Endothelial cell of umbilical vein (primary cell): Measurements from ENCODE around the gene TSPAN13. TPM values are rescaled to one million over a fixed set of nuclear protein-coding genes. Genes with fewer than 3 reads are reported as not detected.

Experiments used
- BruUV-seq: library from RNA; stranded (reverse); fragments of 400-500 nt; replicated peaks from 2 replicates; lab custom pipeline; 2021; lab: Mats Ljungman, UMichigan
- CTCF ChIA-PET: fragments of 300-600, 350-600 bp; sonication (Branson Sonifier 250); formaldehyde crosslinking; loops from one replicate; lab custom pipeline; 2021; ENCODE audit warnings: antibody characterized with exemption, inconsistent platforms; lab: Charles Lee
- POLR2A ChIA-PET: fragments of 300-600, 350-600 bp; sonication (Branson Sonifier 250); formaldehyde crosslinking; loops from one replicate; lab custom pipeline; 2021; ENCODE audit warnings: antibody characterized with exemption, inconsistent platforms; lab: Charles Lee
- DNase-seq: peaks from one replicate; pipeline ENCODE4 v3.0.0-alpha.2; 2011; ENCODE audit warnings: low read depth, low spot score
- FAIRE-seq: peaks from 2 replicates; lab custom pipeline; 2011; peaks lifted over from hg19 to GRCh38; lab: Jason Lieb, UNC
- H2AFZ ChIP-seq: 2 replicates; pipeline ENCODE4 v1.6.0; 2012; ENCODE audit warnings: low read depth, low read length, control low read depth, inconsistent platforms
- H3K27ac ChIP-seq: 2 replicates; pipeline ENCODE4 v1.5.1; 2011; ENCODE audit warnings: low read depth, mild to moderate bottlenecking, control low read depth, low read length, moderate library complexity; ENCODE audit not compliant: insufficient read depth
- H3K27me3 ChIP-seq, 2 experiments: 2 replicates each; pipeline versions ENCODE4 v1.6.0 to v1.6.1; 2011; ENCODE audit warnings: low read length in 2 of 2, mixed read lengths in 1 of 2; ENCODE audit not compliant: control insufficient read depth in 2 of 2, insufficient read depth in 2 of 2
- H3K36me3 ChIP-seq, 2 experiments: 2 replicates in 1 of 2; 3 replicates in 1 of 2; pipeline ENCODE4 v1.5.1; 2011; ENCODE audit warnings: low read length in 2 of 2, mild to moderate bottlenecking in 1 of 2, moderate library complexity in 1 of 2; ENCODE audit not compliant: control insufficient read depth in 2 of 2, insufficient read depth in 2 of 2; ENCODE audit errors: extremely low read depth in 1 of 2
- H3K4me1 ChIP-seq: 3 replicates; pipeline ENCODE4 v1.5.1; 2011; ENCODE audit warnings: mild to moderate bottlenecking, low read length; ENCODE audit not compliant: control insufficient read depth, insufficient read depth; ENCODE audit errors: extremely low read depth
- H3K4me2 ChIP-seq: 2 replicates; pipeline ENCODE4 v1.6.1; 2011; ENCODE audit warnings: low read length, control low read depth, mixed read lengths; ENCODE audit not compliant: insufficient read depth
- H3K4me3 ChIP-seq, 3 experiments: fragments of 200-600 bp in 1 of 3; sonication (generic), shearing (Covaris generic) in 1 of 3; replicated peaks in 1 of 3; 2 replicates each; pipeline ENCODE4 v1.5.1; 2011 to 2016; ENCODE audit warnings: control low read depth in 3 of 3, low read length in 3 of 3, mild to moderate bottlenecking in 2 of 3, inconsistent platforms in 1 of 3, low read depth in 1 of 3, moderate library complexity in 1 of 3; ENCODE audit not compliant: insufficient read depth in 1 of 3
- H3K79me2 ChIP-seq: 2 replicates; pipeline ENCODE4 v1.6.0; 2012; ENCODE audit warnings: low read length, inconsistent platforms; ENCODE audit not compliant: control insufficient read depth, insufficient read depth
- H3K9ac ChIP-seq: replicated peaks from 2 replicates; pipeline ENCODE3; 2011; ENCODE audit warnings: low read length, control low read depth; ENCODE audit not compliant: insufficient read depth; ENCODE audit errors: extremely low read depth
- H3K9me1 ChIP-seq: replicated peaks from 3 replicates; pipeline ENCODE4 v1.6.0; 2011; ENCODE audit warnings: mild to moderate bottlenecking, low read length; ENCODE audit not compliant: control insufficient read depth, insufficient read depth; ENCODE audit errors: extremely low read depth
- H3K9me3 ChIP-seq: replicated peaks from 2 replicates; pipeline ENCODE4 v1.5.1; 2012; ENCODE audit warnings: low read length, inconsistent platforms; ENCODE audit not compliant: control insufficient read depth, insufficient read depth
- H4K20me1 ChIP-seq: replicated peaks from 2 replicates; pipeline ENCODE3; 2011; ENCODE audit warnings: mild to moderate bottlenecking, low read length; ENCODE audit not compliant: control insufficient read depth, insufficient read depth; ENCODE audit errors: extremely low read depth
- EZH2 ChIP-seq: IDR thresholded peaks from 2 replicates; pipeline ENCODE4 v1.6.1; 2012; ENCODE audit warnings: borderline replicate concordance, low read depth, mild to moderate bottlenecking, moderate library complexity, low read length, inconsistent platforms; ENCODE audit not compliant: severe bottlenecking
- FOS ChIP-seq: IDR thresholded peaks from 2 replicates; pipeline ENCODE4 v1.6.1; 2011; ENCODE audit warnings: mild to moderate bottlenecking, low read length, moderate library complexity, borderline replicate concordance; ENCODE audit not compliant: insufficient read depth
- GATA2 ChIP-seq: IDR thresholded peaks from 2 replicates; pipeline ENCODE4 v1.7.0; 2011; ENCODE audit warnings: low read depth, mild to moderate bottlenecking, moderate library complexity, mixed read lengths, low read length; ENCODE audit not compliant: insufficient read length, insufficient read depth
- JUN ChIP-seq: IDR thresholded peaks from 2 replicates; pipeline ENCODE4 v1.6.1; 2011; ENCODE audit warnings: borderline replicate concordance, low read depth; ENCODE audit not compliant: insufficient read length, insufficient read depth
- MYC ChIP-seq: IDR thresholded peaks from one replicate; pipeline ENCODE4 v1.6.1; 2011; ENCODE audit warnings: mild to moderate bottlenecking, low read depth, low read length
- POLR2A ChIP-seq: IDR thresholded peaks from 2 replicates; pipeline ENCODE4 v1.6.1; 2012; ENCODE audit warnings: low read depth, mild to moderate bottlenecking, control low read depth, low read length
- POLR2AphosphoS5 ChIP-seq: IDR thresholded peaks from 2 replicates; pipeline ENCODE4 v1.6.1; 2012; ENCODE audit warnings: low read depth, mild to moderate bottlenecking, control low read depth, low read length, moderate library complexity; ENCODE audit not compliant: insufficient read depth
- dilution Hi-C: fragments of 300-500 bp; cut with MboI; formaldehyde crosslinking; loops from one replicate; pipeline ENCODE4 v1.15.0; 2019; ENCODE audit warnings: low sequenced_read_pairs; ENCODE audit not compliant: extremely low pct_ligation_motif_present
- intact Hi-C: fragments of 100-400 bp; cut with micrococcal nuclease; formaldehyde crosslinking; loops from one replicate; pipeline ENCODE4 v1.10.0; 2022
- polyA plus RNA-seq, 4 experiments: library from polyadenylated mRNA; depleted of rRNA in 3 of 4; stranded (reverse) in 3 of 4; unstranded in 1 of 4; fragments of >200 nt; gene quantifications; 2 replicates each; pipeline versions ENCODE4 v1.2.1 to v1.2.3, GENCODE V29; 2011 to 2012; ENCODE audit warnings: missing spikeins in 1 of 4
- total RNA-seq: library from RNA; stranded (reverse); gene quantifications from 2 replicates; pipeline ENCODE4 v1.2.3, GENCODE V29; 2021
- TF ChIP-seq, protein P1 (sequence below), 2 donors: IDR thresholded peaks; 1 replicate in 1 of 2; 2 replicates in 1 of 2; pipeline ENCODE4 v1.5.1; 2011; ENCODE audit warnings: low read length in 2 of 2, mild to moderate bottlenecking in 2 of 2, moderate library complexity in 2 of 2, control low read depth in 1 of 2, inconsistent platforms in 1 of 2, low read depth in 1 of 2; ENCODE audit not compliant: insufficient read depth in 1 of 2; ENCODE audit errors: extremely low read depth in 1 of 2
- TF ChIP-seq, protein P2 (sequence below): IDR thresholded peaks from 2 replicates; pipeline ENCODE4 v1.6.1; 2011; ENCODE audit not compliant: insufficient read depth, insufficient read length

TSPAN13 gene
- total and polyA plus RNA-seq, 2 donors (not counting 3 experiments of a cell fraction or from before 2014, with no cell fraction given): 13.3 to 33.0 TPM

DNA sequence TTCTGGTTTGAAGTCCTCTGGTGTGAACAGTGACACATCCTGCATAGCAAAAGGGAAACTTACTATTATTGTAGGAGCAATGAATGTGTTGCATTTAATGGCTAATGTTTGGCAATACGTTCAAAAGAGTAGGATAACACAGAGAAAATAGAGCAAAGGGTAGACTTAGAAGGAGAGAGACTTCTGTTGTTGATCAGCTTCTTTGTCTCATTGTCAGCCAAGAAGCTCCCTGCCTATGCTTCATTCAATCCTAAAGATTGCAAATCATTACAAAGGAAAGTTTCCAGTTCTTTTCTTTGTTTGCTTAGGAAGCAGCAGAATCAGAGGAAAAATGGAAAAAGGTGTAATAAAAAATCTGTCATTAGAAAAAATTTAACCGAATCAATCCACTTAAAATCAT is 7.9 kb upstream of the TSPAN13 start:
- Histone ChIP-seq H3K4me2 (no peak overlapping the region), H3K36me3 (no peaks in the 10 kb centered on the region), H3K9me3 (no peaks in the 10 kb centered on the region), H3K9me1 (no peaks in the 10 kb centered on the region), H3K27ac (no peak overlapping the region), H3K9ac (no peak overlapping the region), H3K27me3 (no peaks in the 10 kb centered on the region), H2AFZ (no peak overlapping the region), H3K4me1 (peaks cover 27% of the 10 kb centered on the region), H3K4me3 (no peak overlapping the region), H4K20me1 (no peaks in the 10 kb centered on the region), H3K79me2 (no peaks in the 10 kb centered on the region)
- TF ChIP-seq, protein P1, sequence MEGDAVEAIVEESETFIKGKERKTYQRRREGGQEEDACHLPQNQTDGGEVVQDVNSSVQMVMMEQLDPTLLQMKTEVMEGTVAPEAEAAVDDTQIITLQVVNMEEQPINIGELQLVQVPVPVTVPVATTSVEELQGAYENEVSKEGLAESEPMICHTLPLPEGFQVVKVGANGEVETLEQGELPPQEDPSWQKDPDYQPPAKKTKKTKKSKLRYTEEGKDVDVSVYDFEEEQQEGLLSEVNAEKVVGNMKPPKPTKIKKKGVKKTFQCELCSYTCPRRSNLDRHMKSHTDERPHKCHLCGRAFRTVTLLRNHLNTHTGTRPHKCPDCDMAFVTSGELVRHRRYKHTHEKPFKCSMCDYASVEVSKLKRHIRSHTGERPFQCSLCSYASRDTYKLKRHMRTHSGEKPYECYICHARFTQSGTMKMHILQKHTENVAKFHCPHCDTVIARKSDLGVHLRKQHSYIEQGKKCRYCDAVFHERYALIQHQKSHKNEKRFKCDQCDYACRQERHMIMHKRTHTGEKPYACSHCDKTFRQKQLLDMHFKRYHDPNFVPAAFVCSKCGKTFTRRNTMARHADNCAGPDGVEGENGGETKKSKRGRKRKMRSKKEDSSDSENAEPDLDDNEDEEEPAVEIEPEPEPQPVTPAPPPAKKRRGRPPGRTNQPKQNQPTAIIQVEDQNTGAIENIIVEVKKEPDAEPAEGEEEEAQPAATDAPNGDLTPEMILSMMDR (IDR thresholded peaks at IDR 0.05; ENCODE audit: extremely low read depth in 1 of 2, insufficient read depth in 1 of 2, low read depth in 1 of 2, low read length in 2 of 2): no peak
- TF ChIP-seq POLR2A (no peak), POLR2AphosphoS5 (no peak), JUN (no peak), FOS (no peak), MYC (no peak), EZH2 (no peak), GATA2 (no peak)
- TF ChIP-seq, protein P2, sequence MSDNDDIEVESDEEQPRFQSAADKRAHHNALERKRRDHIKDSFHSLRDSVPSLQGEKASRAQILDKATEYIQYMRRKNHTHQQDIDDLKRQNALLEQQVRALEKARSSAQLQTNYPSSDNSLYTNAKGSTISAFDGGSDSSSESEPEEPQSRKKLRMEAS: no peak
- dilution Hi-C loops (no loop called here), intact Hi-C loops (no loop called here)
- FAIRE-seq: no peak
- CTCF ChIA-PET: no interaction called here
- no TSS peak for BruUV-seq
- POLR2A ChIA-PET: no interaction called here
- no peak for DNase-seq
